HG02970 (cell line): ENCODE data around the gene PNPLA6.

ENCODE experiments used
- ATAC-seq: cut with Tn5 transposase; IDR thresholded peaks from one replicate; pipeline ENCODE4 v1.9.1; 2021; ENCODE audit warnings: mild to moderate bottlenecking, moderate library complexity, moderate number of reproducible peaks; ENCODE audit not compliant: unreplicated experiment, low FRiP score

PNPLA6 gene

GRCh38 chr19:7535047-7535997, at the start of gene PNPLA6:
Gene PNPLA6 (plus strand): TSS chr19:7535717. CDS start chr19:7535789, 72 bp downstream.
- ATAC-seq = peak; percentile 73

- no peak for ATAC-seq
Observed at GRCh38 chr19:7486923-7487322, 48.6 kb upstream of the PNPLA6 start.

GRCh38 chr19:7488736-7489353, 46.7 kb upstream of the PNPLA6 start, which contains the start of gene PEX11G:
Gene PEX11G (minus strand): TSS chr19:7489035. CDS start chr19:7489010, 25 bp downstream.
- ATAC-seq = no peak

GRCh38 chr19:7489609-7490044, 45.9 kb upstream of the PNPLA6 start:
- ATAC-seq = no peak

GRCh38 chr19:7492142-7492541, 43.4 kb upstream of the PNPLA6 start:
- no peak for ATAC-seq

- no peak for ATAC-seq
Observed at GRCh38 chr19:7492558-7492957, 43.0 kb upstream of the PNPLA6 start.

GRCh38 chr19:7494416-7495098, 41.0 kb upstream of the PNPLA6 start:
- no peak for ATAC-seq

GRCh38 chr19:7497292-7497691, 38.2 kb upstream of the PNPLA6 start:
- ATAC-seq = no peak

- ATAC-seq = no peak
Observed at GRCh38 chr19:7500811-7501450, 34.6 kb upstream of the PNPLA6 start.

GRCh38 chr19:7502552-7502951, 33.0 kb upstream of the PNPLA6 start:
- no peak for ATAC-seq

- ATAC-seq = no peak
Observed at GRCh38 chr19:7504684-7505083, 30.8 kb upstream of the PNPLA6 start.

- ATAC-seq = no peak
Observed at GRCh38 chr19:7505288-7505681, 30.2 kb upstream of the PNPLA6 start.

- ATAC-seq = no peak
Observed at GRCh38 chr19:7505682-7506384, 29.7 kb upstream of the PNPLA6 start.

GRCh38 chr19:7506385-7507328, 28.9 kb upstream of the PNPLA6 start:
- ATAC-seq = no peak

- ATAC-seq = no peak
Observed at GRCh38 chr19:7507884-7508283, 27.6 kb upstream of the PNPLA6 start.

- ATAC-seq = no peak
Observed at GRCh38 chr19:7509625-7510024, 25.9 kb upstream of the PNPLA6 start.

GRCh38 chr19:7512400-7512851, 23.1 kb upstream of the PNPLA6 start:
- no peak for ATAC-seq

- ATAC-seq = no peak
Observed at GRCh38 chr19:7513809-7514642, 21.5 kb upstream of the PNPLA6 start.
